ENCODE data around the gene DNM1. TPM values are rescaled to one million over a fixed set of nuclear protein-coding genes. Genes with fewer than 3 reads are reported as not detected.

The DNM1 gene
- polyA plus RNA-seq, 3 donors, result 0.05 to 4.9 (median 0.56) TPM

DNA sequence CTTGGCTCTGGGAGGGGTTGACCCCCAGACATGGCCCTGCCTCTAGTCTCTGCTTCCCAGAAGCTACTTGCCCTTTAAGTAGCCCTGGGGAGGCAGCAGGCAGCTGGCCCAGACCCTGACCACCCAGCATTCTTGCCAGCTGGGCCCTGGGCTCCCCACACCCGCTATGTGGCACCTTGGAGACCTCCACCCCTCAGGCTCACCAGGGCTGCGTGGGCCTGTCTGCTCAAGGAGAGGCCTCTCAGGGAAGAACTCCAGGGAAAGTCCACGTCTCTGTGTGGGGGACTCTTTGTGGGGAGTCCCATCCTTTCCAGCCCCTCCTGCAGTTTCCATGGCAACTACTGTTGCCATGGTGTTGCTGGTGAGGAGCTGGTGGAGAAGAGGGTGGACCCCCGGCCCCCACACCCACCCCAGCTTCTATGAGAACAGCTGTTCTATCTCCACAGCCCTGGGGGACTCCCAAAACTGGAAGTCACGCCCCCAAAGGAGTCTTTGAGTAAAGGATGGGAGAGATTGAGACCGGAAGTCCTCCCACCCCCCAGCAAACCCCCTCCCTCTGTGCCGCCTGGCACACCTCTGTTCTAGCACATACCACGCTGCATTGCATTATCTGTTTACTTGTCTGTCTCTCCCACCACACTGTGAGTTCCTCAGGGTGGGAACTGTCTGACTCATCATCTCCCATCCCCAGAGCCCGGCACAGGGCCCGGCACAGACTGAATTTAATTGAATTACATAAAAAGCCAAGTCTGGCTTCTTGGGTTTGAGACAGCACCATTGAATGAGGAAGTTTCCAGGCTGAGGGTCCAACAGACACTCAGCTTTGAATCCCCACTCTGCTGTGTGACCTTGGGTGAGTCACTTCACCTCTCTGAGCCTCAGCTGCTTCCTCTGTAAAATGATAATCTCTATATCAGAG, 12.6 kb downstream of the DNM1 start:
- no peak overlapping the region for H3K4me3 ChIP-seq (replicated peaks in 1 of 3; ENCODE audit: low read depth in 2 of 3, low read length in 3 of 3)
- no peak overlapping the region for H2AFZ ChIP-seq (ENCODE audit: insufficient read depth, low read depth, low read length, poor library complexity, severe bottlenecking)
- peak in 2 of 3 donors; percentile 5 to 27 for DNase-seq
- H4K20me1 ChIP-seq (ENCODE audit: insufficient read depth, low read length), result no peaks in the 10 kb centered on the region
- peaks cover 0 to 10% (median 5%) of the 10 kb centered on the region in 3 donors for H3K27me3 Mint-ChIP-seq (ENCODE audit: low read depth in 3 of 3)
- H3K9me3 Mint-ChIP-seq, result no peaks in the 10 kb centered on the region
- H3K9me3 ChIP-seq (replicated peaks in 1 of 2; ENCODE audit: control insufficient read depth in 1 of 2, insufficient read depth in 1 of 2, low read length in 2 of 2), result no peaks in the 10 kb centered on the region
- H3K4me1 ChIP-seq (ENCODE audit: control insufficient read depth in 1 of 2, insufficient read depth in 2 of 2, low read length in 2 of 2), result peaks cover 18 to 24% of the 10 kb centered on the region in 2 donors
- H3K9ac ChIP-seq (ENCODE audit: insufficient read depth, low read length, poor library complexity, severe bottlenecking), result no peak overlapping the region
- peaks cover 25% of the 10 kb centered on the region for H3K4me1 Mint-ChIP-seq
- TF ChIP-seq, protein P1, sequence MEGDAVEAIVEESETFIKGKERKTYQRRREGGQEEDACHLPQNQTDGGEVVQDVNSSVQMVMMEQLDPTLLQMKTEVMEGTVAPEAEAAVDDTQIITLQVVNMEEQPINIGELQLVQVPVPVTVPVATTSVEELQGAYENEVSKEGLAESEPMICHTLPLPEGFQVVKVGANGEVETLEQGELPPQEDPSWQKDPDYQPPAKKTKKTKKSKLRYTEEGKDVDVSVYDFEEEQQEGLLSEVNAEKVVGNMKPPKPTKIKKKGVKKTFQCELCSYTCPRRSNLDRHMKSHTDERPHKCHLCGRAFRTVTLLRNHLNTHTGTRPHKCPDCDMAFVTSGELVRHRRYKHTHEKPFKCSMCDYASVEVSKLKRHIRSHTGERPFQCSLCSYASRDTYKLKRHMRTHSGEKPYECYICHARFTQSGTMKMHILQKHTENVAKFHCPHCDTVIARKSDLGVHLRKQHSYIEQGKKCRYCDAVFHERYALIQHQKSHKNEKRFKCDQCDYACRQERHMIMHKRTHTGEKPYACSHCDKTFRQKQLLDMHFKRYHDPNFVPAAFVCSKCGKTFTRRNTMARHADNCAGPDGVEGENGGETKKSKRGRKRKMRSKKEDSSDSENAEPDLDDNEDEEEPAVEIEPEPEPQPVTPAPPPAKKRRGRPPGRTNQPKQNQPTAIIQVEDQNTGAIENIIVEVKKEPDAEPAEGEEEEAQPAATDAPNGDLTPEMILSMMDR (IDR thresholded peaks at IDR 0.05), result no peak
- H3K79me2 ChIP-seq (ENCODE audit: insufficient read depth, low read length), result no peaks in the 10 kb centered on the region
- 83% methylated on average over 1 of the region's 10 CpGs for WGBS (ENCODE audit: insufficient coverage)
- no peak overlapping the region for H3K4me3 Mint-ChIP-seq
- H3K27ac ChIP-seq (ENCODE audit: low read depth in 1 of 2, low read length in 2 of 2), result no peak overlapping the region
- no peak overlapping the region for H3K27ac Mint-ChIP-seq
- no peaks in the 10 kb centered on the region for H3K27me3 ChIP-seq (ENCODE audit: control insufficient read depth in 2 of 2, insufficient read depth in 2 of 2, low read length in 2 of 2)
- H3K36me3 Mint-ChIP-seq, result no peaks in the 10 kb centered on the region
- H3K36me3 ChIP-seq (replicated peaks in 1 of 2; ENCODE audit: control insufficient read depth in 1 of 2, insufficient read depth in 2 of 2, low read length in 2 of 2), result no peaks in the 10 kb centered on the region
- H3K4me2 ChIP-seq (replicated peaks; ENCODE audit: extremely low read depth, low read length, poor library complexity, severe bottlenecking), result no peak overlapping the region
- intact Hi-C loops (cut with micrococcal nuclease), result no loop called here

DNA sequence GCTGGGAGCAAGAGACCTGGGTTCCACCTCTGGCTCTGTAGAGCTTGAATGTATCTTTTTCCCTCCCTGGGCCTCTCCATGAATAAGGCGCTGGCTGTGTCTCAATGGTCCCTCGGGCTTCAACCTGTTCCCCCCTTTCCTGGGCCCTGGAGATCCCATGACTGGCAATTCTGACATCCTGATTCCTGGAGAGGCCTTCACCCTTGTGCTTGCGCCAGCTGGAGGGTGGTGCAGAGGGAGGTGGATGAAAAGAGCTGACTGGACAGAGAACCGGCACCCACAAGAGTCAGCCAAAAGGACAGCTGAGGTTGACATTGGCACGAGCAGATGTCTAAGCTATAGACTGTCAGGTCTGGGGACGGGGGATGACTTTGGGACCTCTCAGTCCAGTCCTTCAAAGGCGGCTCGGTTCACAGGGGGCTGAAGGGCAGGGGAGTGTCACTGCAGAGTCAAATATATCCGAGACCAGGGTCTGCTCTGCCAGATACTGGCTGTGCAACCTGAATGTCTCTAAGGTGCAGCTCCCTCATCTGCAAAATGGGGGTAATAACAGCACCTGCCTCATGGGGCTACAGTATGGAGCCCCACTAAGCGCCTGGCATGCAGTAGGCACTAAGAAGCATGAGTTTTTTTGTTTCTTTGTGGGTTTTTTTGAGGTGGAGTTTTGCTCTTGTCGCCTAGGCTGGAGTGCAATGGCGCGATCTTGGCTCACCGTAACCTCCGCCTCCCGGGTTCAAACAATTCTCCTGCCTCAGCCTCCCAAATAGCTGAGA, 13.8 kb downstream of the DNM1 start:
- Histone ChIP-seq H3K36me3 (replicated peaks in 1 of 2; ENCODE audit: control insufficient read depth in 1 of 2, insufficient read depth in 2 of 2, low read length in 2 of 2) (no peaks in the 10 kb centered on the region), H3K9ac (ENCODE audit: insufficient read depth, low read length, poor library complexity, severe bottlenecking) (no peak overlapping the region), H3K27me3 (ENCODE audit: control insufficient read depth in 2 of 2, insufficient read depth in 2 of 2, low read length in 2 of 2) (no peaks in the 10 kb centered on the region), H4K20me1 (ENCODE audit: insufficient read depth, low read length) (no peaks in the 10 kb centered on the region), H3K27ac (ENCODE audit: low read depth in 1 of 2, low read length in 2 of 2) (no peak overlapping the region), H3K9me3 (replicated peaks in 1 of 2; ENCODE audit: control insufficient read depth in 1 of 2, insufficient read depth in 1 of 2, low read length in 2 of 2) (no peaks in the 10 kb centered on the region), H3K4me3 (replicated peaks in 1 of 3; ENCODE audit: low read depth in 2 of 3, low read length in 3 of 3) (no peak overlapping the region), H2AFZ (ENCODE audit: insufficient read depth, low read depth, low read length, poor library complexity, severe bottlenecking) (no peak overlapping the region), H3K4me1 (ENCODE audit: control insufficient read depth in 1 of 2, insufficient read depth in 2 of 2, low read length in 2 of 2) (peaks cover 18 to 24% of the 10 kb centered on the region in 2 donors), H3K79me2 (ENCODE audit: insufficient read depth, low read length) (no peaks in the 10 kb centered on the region), H3K4me2 (replicated peaks; ENCODE audit: extremely low read depth, low read length, poor library complexity, severe bottlenecking) (no peak overlapping the region)
- WGBS (ENCODE audit: insufficient coverage), result 90% methylated on average over 9 of the region's 16 CpGs
- intact Hi-C loops (cut with micrococcal nuclease), result no loop called here
- Mint-ChIP-seq H3K27me3 (ENCODE audit: low read depth in 3 of 3) (peaks cover 0 to 3% (median 3%) of the 10 kb centered on the region in 3 donors), H3K4me1 (peaks cover 25% of the 10 kb centered on the region), H3K27ac (peak overlapping the region in 3 of 7 donors; percentile 55 to 86 (median 66)), H3K36me3 (no peaks in the 10 kb centered on the region), H3K4me3 (no peak overlapping the region), H3K9me3 (no peaks in the 10 kb centered on the region)
- DNase-seq, result no peak
- TF ChIP-seq, protein P1 (IDR thresholded peaks at IDR 0.05), result no peak
